HG03378 (cell line): ENCODE results near the gene NLN.
"Not testable (repeated sequence)": the region's sequence is repeated elsewhere in the genome, so short reads cannot be mapped to it uniquely, and the experiment has no call there.

ENCODE experiments used
- ATAC-seq: cut with Tn5 transposase; IDR thresholded peaks from one replicate; pipeline ENCODE4 v1.9.1; 2021; ENCODE audit warnings: mild to moderate bottlenecking, moderate library complexity; ENCODE audit not compliant: unreplicated experiment

NLN gene

DNA sequence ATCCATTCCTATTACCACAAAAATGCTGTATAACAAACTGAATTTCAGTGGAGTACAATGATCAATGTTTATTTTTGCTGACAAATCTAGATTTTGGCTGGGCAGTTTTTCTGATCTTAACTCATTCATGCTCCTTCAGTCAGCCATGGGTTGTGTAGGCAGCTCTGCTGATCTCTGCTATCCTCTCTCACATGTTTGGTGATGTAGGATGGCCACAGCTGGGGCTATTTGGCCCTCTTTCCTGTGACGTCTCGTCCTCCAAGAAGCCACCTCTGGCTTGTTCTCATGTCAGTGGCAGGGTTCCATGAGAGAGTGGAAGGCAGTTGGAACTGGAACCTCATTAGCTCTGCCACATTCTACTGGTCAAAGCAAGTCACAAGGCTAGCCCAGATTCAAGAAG is 8.9 kb downstream of the NLN start:
- ATAC-seq = no peak

DNA sequence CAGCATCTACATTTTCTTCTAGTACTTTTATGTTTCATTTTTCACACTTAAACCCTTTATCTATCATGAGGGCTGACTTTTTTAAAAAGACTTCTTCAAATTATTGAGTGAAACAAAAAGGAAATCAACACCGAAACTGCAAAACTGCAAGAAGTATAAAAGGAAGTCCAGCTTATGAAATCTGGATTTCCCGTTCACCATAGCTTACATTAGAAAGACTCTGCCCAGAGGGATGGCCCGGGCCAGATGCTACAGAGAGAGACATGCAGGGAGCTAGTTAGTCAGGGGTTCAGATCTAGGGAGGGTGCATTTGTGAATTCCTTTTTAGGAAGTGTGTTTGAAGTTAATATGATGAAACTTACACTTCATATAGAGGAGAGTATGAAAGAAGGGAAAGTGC is 10.0 kb downstream of the NLN start:
- ATAC-seq = not testable (repeated sequence)

DNA sequence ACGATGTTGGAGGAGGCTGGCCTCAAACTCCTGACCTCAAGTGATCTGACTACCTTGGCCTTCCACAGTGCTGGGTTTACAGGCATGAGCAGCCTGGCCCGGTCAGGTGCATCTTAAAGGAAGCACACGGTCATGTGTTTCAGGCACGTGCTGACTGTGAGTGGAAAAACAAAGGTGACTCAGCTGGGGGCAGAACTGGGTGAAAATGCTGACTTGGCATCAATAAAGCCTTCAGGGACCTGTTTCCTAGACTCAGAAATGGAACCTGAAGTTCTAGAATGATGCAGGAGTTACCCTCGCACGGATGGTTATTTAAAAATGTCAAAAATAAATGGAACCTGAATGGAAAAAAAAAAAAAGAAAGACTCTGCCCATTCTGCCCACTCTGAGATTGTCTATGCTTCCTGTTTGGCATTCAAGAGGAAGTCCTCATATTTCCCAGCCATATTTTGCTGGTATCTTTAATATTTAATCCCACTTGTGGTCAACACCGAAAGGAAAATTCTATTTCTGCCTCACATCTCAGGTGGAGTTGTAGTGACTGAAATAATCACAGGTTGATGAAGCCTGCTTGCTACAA is 12.3 kb downstream of the NLN start:
- not testable (repeated sequence) for ATAC-seq

GRCh38 chr5:65734921-65735320 is 12.9 kb downstream of the NLN start:
- no peak for ATAC-seq

DNA sequence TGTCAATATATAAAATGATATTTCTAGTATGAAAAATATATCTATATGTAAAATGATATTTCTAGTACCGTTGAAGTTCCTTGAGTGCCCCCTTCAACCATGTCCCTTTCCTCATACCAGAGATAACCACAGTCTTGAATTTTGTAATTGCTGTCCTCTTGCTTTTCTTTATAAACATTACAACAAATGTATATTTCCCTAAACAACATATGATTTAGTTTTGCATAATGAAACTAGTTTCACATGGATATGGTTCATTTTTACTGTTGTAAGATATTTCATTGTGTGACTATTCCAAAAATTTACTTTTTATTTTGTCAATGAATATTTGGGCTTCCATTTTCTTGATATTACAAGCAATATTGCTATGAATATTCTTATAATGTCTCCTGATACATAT is 14.0 kb downstream of the NLN start:
- ATAC-seq = no peak

DNA sequence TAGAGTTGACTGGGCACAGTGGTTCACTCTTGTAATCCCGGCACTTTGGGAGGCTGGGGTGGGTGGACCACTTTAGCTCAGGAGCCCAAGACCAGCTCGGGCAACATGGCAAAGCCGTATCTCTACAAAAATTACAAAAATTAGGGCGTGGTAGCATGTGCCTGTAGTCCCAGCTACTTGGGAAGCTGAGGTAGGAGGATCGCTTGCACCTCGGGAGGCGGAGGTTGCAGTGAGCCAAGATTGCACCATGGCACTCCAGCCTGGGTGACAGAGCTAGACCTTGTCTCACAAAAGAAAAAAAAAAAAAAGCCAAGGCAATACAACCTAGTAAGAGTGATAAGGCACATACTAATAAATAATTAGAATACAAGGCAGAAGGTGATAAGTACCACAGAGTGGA is 15.8 kb downstream of the NLN start:
- ATAC-seq = no peak

GRCh38 chr5:65738305-65738704 is 16.3 kb downstream of the NLN start:
- ATAC-seq = no peak

DNA sequence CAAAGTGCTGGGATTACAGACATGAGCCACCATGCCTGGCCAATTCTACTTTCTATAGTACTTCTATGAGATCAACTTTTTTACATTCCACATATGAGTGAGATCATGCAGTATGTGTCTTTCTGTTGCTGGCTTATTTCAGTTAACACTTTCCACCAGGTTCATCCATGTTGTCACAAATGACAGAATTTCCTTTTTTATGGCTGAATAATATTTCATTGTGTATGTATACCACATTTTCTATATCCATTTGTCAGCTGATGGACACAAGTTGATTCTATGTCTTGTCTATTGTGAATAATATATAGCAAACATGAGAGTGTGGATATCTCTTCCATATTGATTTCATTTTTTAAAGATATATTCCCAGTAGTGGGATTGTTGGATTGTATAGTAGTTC is 17.2 kb downstream of the NLN start:
- ATAC-seq = no peak

DNA sequence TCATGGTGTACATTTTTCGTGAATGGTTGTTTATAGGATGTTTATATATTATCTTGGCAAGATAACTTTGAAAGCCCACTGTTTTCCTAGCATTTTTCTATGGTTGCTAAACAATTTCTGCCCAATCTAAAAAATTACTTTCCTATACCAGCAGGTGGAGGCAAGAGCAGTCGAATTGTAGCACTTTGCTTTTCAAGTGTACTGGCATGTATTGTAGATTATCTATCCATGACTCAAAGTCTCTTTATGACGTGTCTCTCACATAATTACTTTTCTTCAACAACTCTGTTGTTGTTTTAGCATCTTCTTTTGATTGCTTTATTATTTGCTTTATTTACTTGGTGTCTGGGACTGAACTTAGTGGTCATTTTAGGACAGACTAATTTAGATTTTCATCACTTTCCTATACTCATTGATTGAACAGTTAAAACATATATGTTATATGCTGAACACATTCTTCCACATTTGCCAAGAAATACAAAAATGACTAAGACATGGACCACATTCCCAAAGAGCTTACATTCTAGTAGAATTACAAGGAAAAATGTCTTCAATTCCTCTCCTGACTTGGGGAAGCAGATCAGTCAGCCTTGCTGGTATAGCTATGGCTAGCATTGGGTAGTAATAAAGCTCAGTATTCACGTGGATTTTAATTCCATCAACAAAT is 20.7 kb downstream of the NLN start:
- ATAC-seq = peak; percentile 88

DNA sequence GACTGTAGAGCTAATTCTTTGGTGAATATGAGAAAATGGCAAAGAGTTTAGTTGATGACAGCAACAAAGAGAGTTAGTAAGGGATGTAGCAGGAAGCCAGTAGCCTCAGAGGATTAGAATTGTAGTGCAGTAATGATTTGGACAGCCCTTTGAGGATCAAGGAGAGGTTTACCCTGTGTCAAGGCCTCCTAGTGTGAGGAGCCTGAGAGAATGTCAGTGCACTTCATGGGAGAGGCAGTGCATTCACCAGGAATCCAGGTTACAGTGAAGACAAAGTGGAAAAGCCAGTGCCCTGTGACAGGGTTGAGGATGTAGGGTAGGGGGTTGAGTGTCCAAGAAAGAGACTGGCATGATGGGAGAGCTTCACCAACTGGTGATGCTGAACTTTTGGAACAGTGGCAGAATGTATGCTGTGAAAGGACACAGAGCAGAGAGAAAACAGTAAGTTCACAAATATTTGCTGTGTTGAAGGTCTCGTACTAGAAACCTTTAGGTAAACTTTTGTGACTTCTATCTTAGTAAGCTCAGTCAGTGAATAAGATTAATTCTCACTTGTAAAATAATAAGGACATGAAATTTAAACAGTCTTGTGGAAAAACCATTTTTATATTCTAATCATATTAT is 27.3 kb downstream of the NLN start:
- no peak for ATAC-seq

DNA sequence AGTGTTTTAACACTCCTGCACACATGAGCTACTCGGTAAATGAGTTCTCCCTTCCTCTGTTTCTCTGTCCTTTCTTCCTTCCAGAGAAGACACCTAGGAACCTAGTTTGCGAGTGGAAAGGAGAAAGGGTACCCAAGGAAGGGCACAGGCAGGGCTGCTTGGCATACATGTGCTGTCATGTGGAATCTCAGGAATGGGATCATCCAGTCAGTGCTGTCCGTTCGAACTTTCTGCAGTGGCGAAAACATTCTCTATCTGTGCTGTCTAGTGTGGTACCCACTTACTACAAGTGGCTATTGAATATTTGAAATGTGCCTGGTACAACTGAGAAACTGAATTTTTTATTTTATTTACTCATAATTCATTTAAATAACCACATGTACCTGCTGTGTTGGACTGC is 28.0 kb downstream of the NLN start:
- ATAC-seq = no peak

GRCh38 chr5:65750938-65751337 is 28.9 kb downstream of the NLN start:
- ATAC-seq = no peak

DNA sequence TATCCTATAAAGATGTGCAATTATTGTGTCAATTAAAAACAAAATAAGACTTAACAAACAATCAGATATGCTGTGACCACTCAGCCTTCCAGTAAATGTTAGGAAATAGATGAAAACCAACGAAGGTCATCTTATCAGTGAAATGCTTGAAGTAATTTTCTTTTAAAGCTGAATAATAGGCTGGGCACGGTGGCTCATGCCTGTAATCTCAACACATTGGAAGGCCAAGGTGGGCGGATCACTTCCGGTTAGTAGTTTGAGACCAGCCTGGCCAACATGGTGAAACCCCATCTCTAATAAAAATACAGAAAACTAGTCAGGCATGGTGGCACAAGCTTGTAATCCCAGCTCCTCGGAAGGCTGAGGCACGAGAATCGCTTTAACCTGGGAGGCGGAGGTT is 31.2 kb downstream of the NLN start:
- no peak for ATAC-seq

- ATAC-seq = no peak
Measured at GRCh38 chr5:65758546-65759144, 36.6 kb downstream of the NLN start.

GRCh38 chr5:65760504-65761275 is 38.7 kb downstream of the NLN start:
- no peak for ATAC-seq

DNA sequence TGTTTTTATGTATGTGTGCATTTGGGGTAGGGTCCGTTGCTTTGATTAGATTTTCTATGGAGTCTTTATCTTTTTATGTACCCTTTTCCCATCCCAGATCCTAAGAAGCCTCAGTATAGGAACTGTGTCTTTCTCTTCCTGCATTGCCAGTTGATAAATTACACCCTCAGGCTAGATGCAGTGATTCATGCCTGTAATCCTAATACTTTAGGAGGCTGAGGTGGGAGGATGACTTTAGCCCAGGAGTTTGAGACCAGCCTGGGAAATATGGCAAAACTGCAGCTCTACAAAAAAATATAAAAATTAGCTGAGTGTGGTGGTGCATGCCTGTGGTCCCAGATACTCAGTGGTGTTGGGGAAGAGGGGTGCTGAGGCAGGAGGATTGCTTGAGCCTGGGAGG is 40.2 kb downstream of the NLN start:
- ATAC-seq = no peak

- no peak for ATAC-seq
Measured at GRCh38 chr5:65765582-65765981, 43.6 kb downstream of the NLN start.

DNA sequence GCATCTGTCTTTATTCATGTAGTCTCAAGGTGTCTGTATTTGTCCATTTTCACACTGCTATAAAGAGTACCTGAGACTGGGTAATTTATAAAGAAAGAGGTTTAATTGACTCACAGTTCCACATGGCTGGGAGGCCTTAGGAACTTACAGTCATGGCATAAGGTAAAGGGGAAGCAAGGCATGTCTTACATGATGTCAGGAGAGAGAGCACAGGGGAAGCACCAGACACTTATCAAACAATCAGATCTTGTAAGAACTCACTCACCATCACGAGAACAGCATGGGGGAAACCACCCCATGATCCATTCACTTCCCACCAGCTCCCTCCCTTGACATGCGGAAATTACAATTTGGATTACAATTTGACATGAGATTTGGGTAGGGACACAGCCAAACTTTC is 44.2 kb downstream of the NLN start:
- ATAC-seq = no peak

- ATAC-seq = no peak
Measured at GRCh38 chr5:65766781-65767180, 44.8 kb downstream of the NLN start.

GRCh38 chr5:65767565-65767964 is 45.6 kb downstream of the NLN start:
- no peak for ATAC-seq

- ATAC-seq = no peak
Measured at GRCh38 chr5:65768723-65769346, 46.8 kb downstream of the NLN start.
